Measurements from ENCODE around the gene ENAH.
A peak's percentile ranks its signal among the peaks of the same experiment; 100 is the strongest.

The ENAH gene

GRCh38 chr1:225460021-225460736 lies 192.7 kb downstream of the ENAH start:
- DNase-seq (ENCODE audit: low read depth, low spot score), result no peak

- no peak for DNase-seq (ENCODE audit: low read depth, low spot score)
These were observed 194.7 kb downstream of the ENAH start for GRCh38 chr1:225458222-225458631.

GRCh38 chr1:225454733-225455132 lies 198.2 kb downstream of the ENAH start:
- peak; percentile 49 for DNase-seq (ENCODE audit: low read depth, low spot score)

GRCh38 chr1:225453797-225454648 lies 198.9 kb downstream of the ENAH start:
- DNase-seq (ENCODE audit: low read depth, low spot score), result no peak

- no peak for DNase-seq (ENCODE audit: low read depth, low spot score)
These were observed 200.9 kb downstream of the ENAH start for GRCh38 chr1:225451840-225452515.

GRCh38 chr1:225451340-225451739 lies 201.6 kb downstream of the ENAH start:
- no peak for DNase-seq (ENCODE audit: low read depth, low spot score)

GRCh38 chr1:225450491-225451191 lies 202.3 kb downstream of the ENAH start:
- no peak for DNase-seq (ENCODE audit: low read depth, low spot score)

- no peak for DNase-seq (ENCODE audit: low read depth, low spot score)
These were observed 203.1 kb downstream of the ENAH start for GRCh38 chr1:225449774-225450173.

- no peak for DNase-seq (ENCODE audit: low read depth, low spot score)
These were observed 203.7 kb downstream of the ENAH start for GRCh38 chr1:225449261-225449660.

GRCh38 chr1:225448146-225448805 lies 204.6 kb downstream of the ENAH start:
- no peak for DNase-seq (ENCODE audit: low read depth, low spot score)

- no peak for DNase-seq (ENCODE audit: low read depth, low spot score)
These were observed 205.3 kb downstream of the ENAH start for GRCh38 chr1:225447650-225448089.

GRCh38 chr1:225446981-225447615 lies 205.8 kb downstream of the ENAH start:
- DNase-seq (ENCODE audit: low read depth, low spot score), result no peak

- DNase-seq (ENCODE audit: low read depth, low spot score), result no peak
These were observed 206.3 kb downstream of the ENAH start for GRCh38 chr1:225446595-225446960.

GRCh38 chr1:225445639-225446594 lies 207.0 kb downstream of the ENAH start:
- no peak for DNase-seq (ENCODE audit: low read depth, low spot score)

GRCh38 chr1:225442123-225442505 lies 210.8 kb downstream of the ENAH start:
- DNase-seq (ENCODE audit: low read depth, low spot score), result no peak

- no peak for DNase-seq (ENCODE audit: low read depth, low spot score)
These were observed 211.4 kb downstream of the ENAH start for GRCh38 chr1:225441314-225442122.

- DNase-seq (ENCODE audit: low read depth, low spot score), result no peak
These were observed 212.3 kb downstream of the ENAH start for GRCh38 chr1:225440380-225441221.

Data from activated CD4-positive, CD25-positive, alpha-beta regulatory T cell treated with anti-CD3 and anti-CD28 coated beads, Interleukin-2, amount 50 U/mL, for 16 hours (primary cell).